GM18507 (cell line): ENCODE results near the gene SLC25A18.
A peak's percentile ranks its signal among the peaks of the same experiment; 100 is the strongest.
"Not testable (repeated sequence)": the region's sequence is repeated elsewhere in the genome, so short reads cannot be mapped to it uniquely, and the experiment has no call there.

Experiments used
- DNase-seq: peaks from one replicate; pipeline ENCODE4 v3.0.0; 2011; ENCODE audit warnings: low read depth; ENCODE audit not compliant: insufficient read length; ENCODE audit errors: extremely low spot score
- FAIRE-seq: peaks from 2 replicates; lab custom pipeline; 2011; peaks lifted over from hg19 to GRCh38; lab: Jason Lieb, UNC

SLC25A18 gene

DNA sequence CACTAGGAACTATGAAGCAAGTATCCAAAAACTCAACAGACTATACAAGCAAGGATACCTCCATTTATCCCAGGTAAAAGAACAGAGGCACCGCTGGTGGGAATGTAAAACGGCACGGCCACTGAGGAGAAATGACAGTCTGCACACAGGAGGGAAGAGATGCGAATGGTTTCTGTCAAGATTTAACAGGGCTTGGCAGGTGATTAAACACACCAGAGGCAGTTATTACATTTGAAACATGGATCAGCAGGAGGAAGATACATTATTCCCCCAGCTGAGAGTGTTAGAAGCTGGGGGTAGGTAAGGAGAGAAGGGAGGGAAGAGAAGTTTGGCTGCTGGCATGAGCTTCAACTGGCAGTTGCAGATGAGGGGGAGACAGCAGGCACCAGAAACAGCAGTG is 35.0 kb downstream of the SLC25A18 start:
- no peak for DNase-seq
- FAIRE-seq: no peak

DNA sequence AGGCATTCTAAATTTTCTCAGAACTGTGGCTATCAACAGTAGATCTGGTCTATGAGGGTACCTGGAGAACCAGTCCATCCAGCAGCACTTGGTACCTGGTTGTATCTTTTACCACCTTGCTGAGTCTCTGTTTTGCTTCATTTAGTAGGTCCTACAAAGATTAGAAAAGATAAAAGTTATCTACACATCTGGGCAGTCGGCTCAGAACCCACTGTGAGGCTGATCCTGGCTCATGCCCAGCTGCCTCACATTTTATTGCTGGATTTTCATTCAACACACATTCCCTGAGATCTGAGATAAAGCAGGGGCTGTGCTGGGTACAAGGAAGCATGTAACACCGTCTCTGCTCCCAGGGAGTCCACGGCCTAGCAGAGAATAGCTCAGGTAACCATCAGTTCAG is 37.7 kb downstream of the SLC25A18 start:
- no peak for DNase-seq
- FAIRE-seq: no peak

DNA sequence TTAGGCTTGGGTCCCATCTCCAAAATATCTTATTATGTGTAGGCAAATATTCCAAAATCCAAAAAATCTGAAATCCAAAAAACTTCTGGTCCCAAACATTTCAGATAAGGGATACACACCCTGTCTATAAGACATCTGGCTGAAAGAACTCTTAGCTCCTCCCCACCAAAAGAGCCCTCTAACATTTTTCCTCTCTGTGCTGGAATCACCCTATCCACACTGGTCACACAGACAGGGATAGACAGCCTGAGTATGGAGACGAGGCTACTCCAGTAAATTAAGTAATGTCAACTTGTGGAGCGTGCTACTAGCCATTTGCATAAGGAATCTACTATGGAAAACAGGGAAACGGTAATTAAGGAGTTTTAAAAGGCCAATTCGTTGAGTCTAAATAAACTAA is 40.4 kb downstream of the SLC25A18 start:
- DNase-seq (no peak), FAIRE-seq (no peak)

DNA sequence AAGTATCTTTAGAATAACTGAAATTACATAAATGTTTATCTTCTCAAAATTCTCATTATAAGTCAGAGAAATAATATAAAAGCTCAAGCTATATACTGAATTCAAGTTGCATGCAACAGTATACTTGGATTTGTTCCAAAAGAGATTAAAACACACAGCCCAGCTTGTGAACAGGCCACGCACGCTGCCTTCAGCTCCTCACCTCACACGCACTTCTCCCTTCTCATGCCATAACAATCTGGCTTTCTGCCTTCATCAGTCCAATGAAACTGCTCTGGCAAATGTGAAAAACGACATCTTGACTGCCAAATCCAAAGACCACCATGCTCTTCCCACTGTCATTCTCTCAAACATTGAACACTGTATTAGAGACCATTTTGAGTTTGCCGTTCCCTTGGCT is 43.2 kb downstream of the SLC25A18 start:
- DNase-seq (no peak), FAIRE-seq (no peak)

DNA sequence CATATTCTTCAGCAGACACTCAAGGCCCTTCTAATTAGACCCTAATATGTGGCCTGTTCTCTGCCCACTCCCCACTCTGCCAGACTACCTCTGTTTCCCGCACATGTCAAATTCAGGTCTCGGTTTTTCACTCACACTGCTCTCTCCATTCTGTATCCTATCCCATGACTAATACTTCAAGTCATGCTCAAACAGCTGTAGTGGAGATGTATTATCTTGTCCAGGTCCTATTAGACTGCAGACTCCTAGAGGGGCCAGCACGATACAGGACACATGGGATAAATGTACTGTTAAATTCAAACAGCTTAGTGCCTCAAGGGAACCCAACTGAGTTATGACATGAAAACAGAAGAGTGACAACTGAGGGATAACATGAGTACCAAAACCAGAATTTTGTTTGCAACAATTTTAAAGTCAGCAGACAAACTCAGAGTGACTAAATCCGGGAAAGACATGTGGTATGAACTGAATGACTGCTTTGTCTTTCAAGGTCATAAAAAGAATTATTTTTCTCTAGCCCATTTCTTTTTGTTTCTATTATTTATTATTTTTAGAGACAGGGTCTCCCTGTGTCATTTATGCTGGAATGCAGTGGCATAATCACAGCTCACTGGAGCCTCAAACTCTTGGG is 44.7 kb downstream of the SLC25A18 start:
- FAIRE-seq: no peak
- DNase-seq: no peak

DNA sequence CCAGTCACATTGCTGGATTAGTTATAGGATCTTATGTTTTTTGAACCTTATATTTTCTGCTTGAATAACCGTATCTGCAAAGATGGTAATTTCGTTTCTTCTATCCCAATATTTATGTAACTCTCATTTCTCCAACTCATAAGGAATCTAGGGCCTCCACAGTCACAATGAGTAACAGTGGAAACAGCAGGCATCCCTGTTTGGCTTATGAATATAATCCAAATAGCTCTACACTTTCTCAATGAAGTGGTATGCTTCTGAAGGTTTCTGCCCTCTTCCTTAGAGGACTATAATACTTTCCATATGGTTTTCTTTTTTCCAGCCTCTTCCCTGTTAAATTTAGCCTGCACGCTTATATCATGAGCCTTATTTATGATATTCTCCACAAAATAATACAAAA is 48.8 kb downstream of the SLC25A18 start:
- FAIRE-seq (no peak), DNase-seq (no peak)

DNA sequence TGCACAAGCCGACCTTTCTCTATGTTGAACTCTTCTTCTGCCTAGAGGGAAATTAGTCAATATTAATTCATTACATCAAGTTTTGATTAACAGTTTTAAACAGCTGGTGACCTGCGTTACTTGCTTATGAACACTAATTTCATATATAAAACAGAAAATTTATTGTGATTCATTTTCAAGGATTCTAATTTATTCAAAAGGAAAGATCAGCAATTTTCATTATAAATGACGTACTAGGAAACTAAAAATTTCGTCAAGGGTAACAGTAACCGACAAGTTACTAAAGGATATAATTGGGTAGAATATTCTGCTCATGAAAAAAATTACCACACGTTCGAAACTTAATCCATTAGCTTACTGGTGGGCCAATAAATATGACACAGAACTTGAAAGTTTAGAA is 50.0 kb downstream of the SLC25A18 start:
- no peak for FAIRE-seq
- no peak for DNase-seq

DNA sequence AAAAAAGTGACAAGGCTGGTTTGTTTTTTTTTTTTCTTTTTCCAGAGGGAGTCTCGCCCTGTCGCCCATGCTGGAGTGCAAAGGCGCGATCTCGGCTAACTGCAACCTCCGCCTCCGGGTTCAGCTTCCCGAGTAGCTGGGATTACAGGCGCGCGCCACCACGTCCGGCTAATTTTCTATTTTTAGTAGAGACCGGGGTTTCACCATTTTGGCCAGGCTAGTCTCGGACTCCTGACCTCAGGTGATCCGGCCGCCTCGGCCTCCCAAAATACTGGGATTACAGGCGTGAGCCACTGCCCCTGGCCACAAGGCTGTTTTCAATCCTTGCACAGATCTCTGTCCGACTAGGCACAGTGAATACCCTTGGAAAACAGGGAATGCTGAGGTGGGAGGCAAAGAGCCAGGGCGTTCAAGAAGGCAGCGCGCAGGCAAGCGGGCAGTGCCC is 64.7 kb downstream of the SLC25A18 start:
- FAIRE-seq (no peak), DNase-seq (no peak)

DNA sequence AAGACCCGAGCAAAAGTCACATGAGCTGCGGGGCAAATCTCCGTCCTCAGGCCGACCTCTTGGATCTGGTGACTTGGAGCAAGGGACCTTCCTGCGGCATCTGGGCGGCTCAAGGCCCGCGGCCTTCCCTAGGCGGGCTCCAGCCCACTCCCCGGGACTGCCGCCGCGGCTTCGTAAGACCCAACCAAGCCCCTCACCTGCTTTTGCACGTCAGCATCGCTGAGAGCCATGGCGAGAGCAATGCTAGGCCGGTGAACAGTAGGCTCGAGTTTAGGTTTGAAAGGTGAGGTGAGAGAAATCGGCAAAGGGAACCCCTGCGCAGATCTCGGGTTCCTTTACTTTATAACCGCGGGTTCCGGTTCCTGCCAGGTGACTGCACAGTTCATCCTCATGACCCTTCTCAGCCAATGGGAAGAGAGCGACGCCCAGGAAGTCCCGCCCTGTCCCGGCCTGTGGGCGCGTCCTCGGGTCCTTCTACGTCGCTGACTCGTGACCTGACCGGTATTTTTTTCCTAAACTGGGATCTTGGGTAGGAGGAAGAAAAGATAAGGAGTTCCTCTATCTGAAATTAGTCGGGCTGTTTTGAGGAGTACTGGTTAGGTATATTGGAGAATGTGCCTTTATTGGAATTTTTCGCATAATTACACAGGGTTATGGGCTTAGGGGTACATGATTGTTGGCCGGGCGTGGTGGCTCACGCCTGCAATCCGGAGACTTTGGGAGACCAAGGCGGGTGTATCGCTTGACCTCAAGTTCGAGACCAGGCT is 65.3 kb downstream of the SLC25A18 start, which contains the start of gene ATP6V1E1:
ATP6V1E1 (minus strand) TSS at position 344 of the 767 bp plus-strand sequence; CDS start at position 230, 114 bp downstream.
- DNase-seq (peak; percentile 95), FAIRE-seq (peak; percentile 98)

DNA sequence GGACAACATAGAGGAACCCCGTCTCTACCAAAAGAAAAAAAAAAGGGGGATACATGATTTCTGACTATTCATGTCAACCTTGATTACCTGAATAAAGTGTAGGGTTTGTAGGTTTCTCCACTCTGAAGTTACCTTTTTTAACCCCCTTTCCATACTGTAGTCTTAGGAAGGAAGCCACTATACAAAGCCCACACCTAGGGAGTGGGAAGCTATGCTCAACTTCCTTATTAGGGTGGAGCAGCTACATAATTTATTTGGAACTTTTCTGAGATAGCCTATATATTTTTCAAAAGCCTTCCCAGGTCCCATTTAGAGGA is 65.8 kb downstream of the SLC25A18 start:
- no peak for FAIRE-seq
- DNase-seq: no peak

DNA sequence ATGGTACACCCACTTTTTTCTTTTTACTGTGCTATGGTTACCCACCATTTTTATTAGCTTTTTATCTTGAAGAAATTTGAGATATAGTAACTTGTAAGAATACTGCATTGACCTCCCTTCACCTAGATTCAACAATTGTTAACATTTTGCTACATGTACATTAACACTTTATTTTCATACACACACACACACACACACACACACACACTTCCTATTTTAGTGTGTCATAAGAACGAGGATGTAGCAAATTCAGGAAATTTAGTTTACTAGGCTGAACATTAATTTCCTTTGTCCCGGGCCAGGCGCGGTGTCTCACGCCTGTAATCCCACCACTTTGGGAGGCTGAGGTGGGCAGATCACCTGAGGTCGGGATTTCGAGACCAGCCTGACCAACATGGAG is 66.3 kb downstream of the SLC25A18 start:
- FAIRE-seq (no peak), DNase-seq (no peak)

DNA sequence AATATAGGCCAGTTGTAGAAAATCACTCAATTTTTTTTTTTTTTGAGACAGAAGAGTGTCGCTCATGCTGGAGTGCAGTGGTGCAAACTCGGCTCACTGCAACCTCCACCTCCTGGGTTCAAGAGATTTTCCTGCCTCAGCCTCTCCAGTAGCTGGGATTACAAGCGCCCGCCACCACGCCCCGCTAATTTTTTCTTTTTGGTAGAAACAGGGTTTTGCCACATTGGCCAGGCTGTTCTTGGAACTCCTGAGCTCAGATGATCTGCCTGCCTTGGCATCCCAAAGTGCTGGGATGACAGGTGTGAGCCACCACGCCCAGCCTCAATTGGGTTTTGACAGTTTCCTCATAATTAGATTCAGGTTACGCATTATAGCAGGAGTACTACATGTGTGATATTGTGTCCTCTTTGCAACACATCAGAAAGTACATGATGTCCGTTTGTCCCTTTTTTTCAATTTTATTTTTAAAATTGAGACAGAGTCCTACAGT is 67.8 kb downstream of the SLC25A18 start:
- DNase-seq (no peak), FAIRE-seq (no peak)

DNA sequence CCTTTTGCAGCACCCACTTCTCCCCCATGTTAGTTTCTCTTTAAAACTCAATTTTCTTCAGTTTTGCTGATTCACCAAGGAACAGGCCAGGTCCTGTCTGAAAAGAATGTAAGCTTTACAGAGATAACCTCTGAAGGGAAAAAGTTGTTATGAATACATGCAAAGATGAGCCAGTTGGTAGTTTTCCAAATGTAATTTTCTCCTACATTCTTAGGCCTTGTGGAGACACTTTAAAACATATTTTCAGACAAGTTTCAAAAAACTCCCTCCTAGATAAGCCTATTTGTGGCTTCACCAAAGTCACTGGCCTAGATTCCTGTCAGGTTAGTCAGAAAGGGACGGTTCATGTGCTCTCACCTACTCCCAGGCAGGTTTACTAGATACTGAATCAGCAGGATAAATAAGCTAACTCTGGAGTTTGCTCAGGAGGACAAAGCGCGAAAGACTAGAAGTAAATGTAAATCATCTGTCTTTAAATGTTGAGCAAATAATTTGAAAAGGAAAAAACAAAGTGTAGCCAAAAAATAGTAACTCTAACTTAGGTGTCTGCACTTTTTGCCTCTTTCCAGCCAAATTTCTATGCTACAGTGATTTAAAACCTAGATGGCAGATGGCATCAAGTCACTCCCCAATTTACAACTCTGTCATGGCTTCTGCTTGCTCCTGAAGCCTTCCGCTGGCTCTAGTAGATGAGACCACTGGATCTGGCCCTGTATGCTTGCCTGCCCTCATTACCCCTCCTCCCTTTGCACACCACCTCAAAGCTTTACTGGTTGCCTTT is 70.1 kb downstream of the SLC25A18 start:
- FAIRE-seq (no peak), DNase-seq (no peak)

DNA sequence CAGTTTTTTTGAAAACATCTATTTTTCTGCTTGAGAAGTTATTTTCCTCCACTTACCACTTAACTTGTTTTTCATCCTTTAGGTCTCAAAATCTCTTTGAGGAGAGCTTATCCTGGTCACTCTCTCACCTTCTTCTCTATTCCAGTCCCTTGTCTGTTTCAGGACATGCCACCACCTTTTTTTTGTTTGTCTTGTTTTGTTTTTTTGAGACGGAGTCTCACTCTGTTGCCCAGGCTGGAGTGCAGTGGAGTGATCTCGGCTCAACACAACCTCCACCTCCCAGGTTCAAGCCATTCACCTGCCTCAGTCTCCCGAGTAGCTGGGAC is 70.7 kb downstream of the SLC25A18 start:
- DNase-seq: no peak
- FAIRE-seq: no peak

DNA sequence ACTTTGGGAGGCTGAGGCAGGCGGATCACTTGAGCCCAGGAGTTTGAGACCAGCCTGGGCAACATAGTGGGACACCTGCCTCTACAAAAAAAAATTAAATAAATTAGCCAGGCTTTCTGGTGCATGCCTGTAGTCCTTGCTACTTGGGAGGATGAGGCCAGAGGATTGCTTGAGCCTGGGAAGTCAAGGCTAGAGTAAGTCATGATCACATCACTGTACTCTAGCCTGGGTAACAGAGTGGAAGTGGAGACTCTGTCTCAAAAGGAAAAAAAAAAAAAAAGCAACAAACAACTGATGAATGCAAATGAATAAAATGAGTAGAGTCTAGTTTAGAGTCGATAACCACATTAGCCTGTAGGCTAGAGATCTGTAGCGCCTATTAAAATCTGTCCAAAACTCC is 71.4 kb downstream of the SLC25A18 start:
- no peak for FAIRE-seq
- no peak for DNase-seq

DNA sequence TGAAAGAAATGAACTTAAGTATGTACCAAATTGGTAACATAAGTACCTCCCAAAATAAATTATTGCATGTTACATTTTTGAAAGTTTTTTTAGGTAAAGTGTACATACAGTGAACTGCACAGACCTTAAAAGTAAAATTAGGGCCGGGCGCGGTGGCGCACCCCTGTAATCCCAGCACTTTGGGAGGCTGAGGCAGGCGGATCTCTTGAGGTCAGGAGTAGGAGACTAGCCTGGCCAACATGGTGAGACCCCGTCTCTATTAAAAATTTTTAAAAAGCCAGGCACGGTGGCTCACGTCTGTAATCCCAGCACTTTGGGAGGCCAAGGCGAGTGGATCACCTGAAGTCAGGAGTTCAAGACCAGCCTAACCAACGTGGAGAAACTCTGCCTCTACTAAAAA is 73.6 kb downstream of the SLC25A18 start:
- DNase-seq, FAIRE-seq: not testable (repeated sequence)

DNA sequence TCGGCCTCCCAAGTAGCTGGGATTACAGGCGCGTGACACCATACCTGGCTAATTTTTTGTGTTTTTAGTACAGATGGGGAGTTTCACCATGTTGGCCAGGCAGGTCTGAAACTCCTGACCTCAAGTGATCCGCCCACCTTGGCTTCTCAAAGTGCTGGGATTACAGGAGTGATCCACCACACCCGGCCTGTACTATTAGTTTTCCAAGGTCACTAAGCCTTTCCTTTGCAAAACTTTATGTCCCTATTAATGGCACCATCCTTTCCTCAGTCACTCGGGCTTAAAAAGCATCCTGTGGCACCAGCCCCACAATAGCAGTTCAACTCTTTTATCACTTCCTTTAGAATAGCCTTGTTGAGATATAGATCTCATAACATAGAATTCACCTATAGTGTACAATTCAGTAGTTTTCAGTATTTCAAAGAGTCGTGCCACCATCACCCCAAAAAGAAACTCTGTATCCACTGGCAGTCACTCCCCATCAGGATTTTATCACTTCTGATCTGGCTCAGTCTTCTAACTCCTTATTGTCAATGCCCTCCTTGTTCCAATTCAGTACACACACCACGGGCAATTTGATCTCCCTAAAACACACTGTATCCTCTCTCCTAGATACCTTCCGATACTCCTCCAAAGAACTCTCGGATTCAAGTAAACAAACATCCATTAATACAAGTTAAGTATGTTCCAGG is 74.3 kb downstream of the SLC25A18 start:
- FAIRE-seq (no peak), DNase-seq (no peak)

DNA sequence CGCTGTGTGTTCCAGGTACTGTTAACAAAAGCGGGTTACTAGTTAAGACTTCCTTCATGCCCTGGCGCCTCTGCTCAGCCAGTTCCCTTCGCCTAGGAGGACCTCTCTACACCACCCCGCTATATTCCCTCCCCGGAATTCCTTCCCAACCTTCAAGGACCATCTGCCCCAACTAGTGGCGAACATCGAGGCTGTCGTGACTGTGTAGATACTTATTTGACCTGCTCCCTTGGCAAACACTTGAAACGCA is 74.8 kb downstream of the SLC25A18 start:
- FAIRE-seq: peak; percentile 15
- no peak for DNase-seq

DNA sequence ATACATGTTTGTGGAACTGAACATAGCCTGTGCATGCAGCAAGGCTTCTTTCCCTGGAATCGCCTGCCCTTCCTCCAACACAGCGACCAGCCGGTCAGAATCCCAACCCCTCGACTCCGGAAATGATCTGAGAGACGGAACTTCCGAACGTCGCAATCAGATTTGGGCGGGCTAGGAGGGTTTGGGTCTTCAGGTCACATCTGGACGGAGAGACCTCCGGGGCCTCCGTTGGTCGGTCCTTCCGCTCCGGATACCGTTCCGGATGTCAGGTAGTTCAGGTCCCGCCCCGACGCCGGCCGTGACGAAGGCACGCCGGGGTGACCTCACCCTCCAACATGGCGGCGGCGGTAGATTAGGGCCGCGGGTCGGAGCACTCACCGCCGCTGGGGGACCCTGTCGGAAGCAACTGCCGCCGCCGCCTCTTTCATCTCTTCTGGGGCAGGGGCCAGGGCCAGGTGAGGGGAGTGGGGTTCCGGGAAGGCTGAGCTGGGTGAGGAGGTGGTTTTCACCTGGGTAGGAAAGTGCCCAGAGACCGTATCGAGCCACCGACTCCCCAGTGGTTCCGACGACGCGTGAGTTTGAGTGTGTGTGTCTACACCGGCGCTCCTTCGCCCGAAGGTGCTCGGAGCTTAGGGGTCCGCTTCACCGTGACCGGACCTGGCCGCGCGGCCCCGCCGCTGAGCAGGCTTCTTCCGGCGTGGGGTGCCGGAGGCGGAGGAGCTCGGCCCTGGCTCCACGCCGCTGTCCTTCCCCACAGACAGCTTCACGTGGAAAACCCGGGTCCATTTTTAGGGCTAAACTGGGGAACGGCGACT is 75.3 kb downstream of the SLC25A18 start, which contains the start of gene BCL2L13:
BCL2L13 (plus strand) TSS at position 326 of the 815 bp plus-strand sequence. CDS start 16,955 bp downstream, outside the sequence.
- peak; percentile 85 for DNase-seq

More for the DNA sequence above, 75.3 kb downstream of the SLC25A18 start, which contains the start of gene BCL2L13:
- FAIRE-seq: peak; percentile 91
